IMR-90 (cell line): ENCODE data around the gene GRM5. TPM values are rescaled to one million over a fixed set of nuclear protein-coding genes. Genes with fewer than 3 reads are reported as not detected.

Source experiments
- ATAC-seq: fragments of 200-7000 bp; cut with Tn5 transposase; 2 replicates; pipeline ENCODE4 v1.9.1; 2020; ENCODE audit warnings: low read depth, mild to moderate bottlenecking, moderate library complexity
- BruUV-seq: library from RNA; stranded (reverse); fragments of 400-500 nt; replicated peaks from 2 replicates; lab custom pipeline; 2021; lab: Mats Ljungman, UMichigan
- CTCF ChIA-PET: fragments of 300-600 bp; formaldehyde crosslinking; extraction: SDS; loops from one replicate; lab custom pipeline; 2021; ENCODE audit warnings: antibody characterized with exemption; lab: Yijun Ruan, JAX
- POLR2A ChIA-PET: fragments of 300-600 bp; sonication (Branson Sonifier 250); formaldehyde crosslinking; loops from one replicate; lab custom pipeline; 2022; ENCODE audit warnings: antibody characterized with exemption; ENCODE audit not compliant: unreplicated experiment; lab: Charles Lee
- DNase-seq: peaks from one replicate; pipeline ENCODE4 v3.0.0; 2013
- H2AFZ ChIP-seq: replicated peaks from 2 replicates; pipeline ENCODE3; 2013; ENCODE audit warnings: low read length, mild to moderate bottlenecking; ENCODE audit not compliant: poor library complexity
- H2AK5ac ChIP-seq: 2 replicates; pipeline ENCODE4 v1.6.1; 2013; ENCODE audit warnings: low read depth, low read length, inconsistent platforms
- H2AK9ac ChIP-seq: replicated peaks from 2 replicates; pipeline ENCODE3; 2013; ENCODE audit warnings: mild to moderate bottlenecking, low read depth, low read length, moderate library complexity; ENCODE audit not compliant: poor library complexity
- H2BK120ac ChIP-seq: 2 replicates; pipeline ENCODE4 v1.6.1; 2013; ENCODE audit warnings: low read depth, low read length, inconsistent platforms
- H2BK15ac ChIP-seq: 3 replicates; pipeline ENCODE4 v1.6.1; 2013; ENCODE audit warnings: low read depth, low read length, inconsistent platforms
- H2BK20ac ChIP-seq: 2 replicates; pipeline ENCODE4 v1.6.1; 2013; ENCODE audit warnings: low read depth, mild to moderate bottlenecking, inconsistent platforms, low read length, moderate library complexity
- H2BK5ac ChIP-seq: 2 replicates; pipeline ENCODE4 v1.6.1; 2013; ENCODE audit warnings: mild to moderate bottlenecking, low read depth, low read length, inconsistent platforms; ENCODE audit not compliant: poor library complexity, severe bottlenecking
- H3K14ac ChIP-seq: replicated peaks from 2 replicates; pipeline ENCODE4 v1.6.1; 2013; ENCODE audit warnings: low read depth, low read length, inconsistent platforms
- H3K18ac ChIP-seq: 2 replicates; pipeline ENCODE4 v1.6.1; 2013; ENCODE audit warnings: low read depth, low read length, control low read depth
- H3K23ac ChIP-seq: 2 replicates; pipeline ENCODE4 v1.6.1; 2013; ENCODE audit warnings: low read depth, low read length, inconsistent platforms
- H3K27ac ChIP-seq: 2 replicates; pipeline ENCODE4 v1.5.1; 2013; ENCODE audit warnings: mild to moderate bottlenecking, control low read depth, low read length; ENCODE audit not compliant: insufficient read depth
- H3K27me3 ChIP-seq: 2 replicates; pipeline ENCODE4 v1.6.1; 2013; ENCODE audit warnings: low read length; ENCODE audit not compliant: control insufficient read depth, insufficient read depth
- H3K36me3 ChIP-seq: 2 replicates; pipeline ENCODE4 v1.6.1; 2013; ENCODE audit warnings: low read length, mixed read lengths; ENCODE audit not compliant: control insufficient read depth, insufficient read depth
- H3K4ac ChIP-seq: 2 replicates; pipeline ENCODE4 v1.6.1; 2013; ENCODE audit warnings: low read depth, low read length, inconsistent platforms
- H3K4me1 ChIP-seq: 2 replicates; pipeline ENCODE4 v1.6.1; 2013; ENCODE audit warnings: low read length, mixed read lengths; ENCODE audit not compliant: control insufficient read depth, insufficient read depth
- H3K4me2 ChIP-seq: 2 replicates; pipeline ENCODE4 v1.6.1; 2013; ENCODE audit warnings: low read depth, mild to moderate bottlenecking, control low read depth, low read length, moderate library complexity
- H3K4me3 ChIP-seq: 2 replicates; pipeline ENCODE4 v1.5.1; 2013; ENCODE audit warnings: low read depth, mild to moderate bottlenecking, control low read depth, low read length, moderate library complexity; ENCODE audit not compliant: insufficient read depth
- H3K56ac ChIP-seq: 2 replicates; pipeline ENCODE4 v1.6.1; 2013; ENCODE audit warnings: low read length, inconsistent platforms; ENCODE audit not compliant: insufficient read depth; ENCODE audit errors: extremely low read depth
- H3K79me1 ChIP-seq, 2 experiments: 2 replicates each; pipeline ENCODE4 v1.6.1; 2013; ENCODE audit warnings: low read length in 2 of 2, inconsistent platforms in 1 of 2, low read depth in 1 of 2
- H3K9ac ChIP-seq: 2 replicates; pipeline ENCODE4 v1.6.1; 2013; ENCODE audit warnings: low read depth, low read length, control low read depth
- H3K9me1 ChIP-seq: 2 replicates; pipeline ENCODE4 v1.6.1; 2013; ENCODE audit warnings: low read length, inconsistent platforms; ENCODE audit not compliant: insufficient read depth
- H3K9me3 ChIP-seq: 2 replicates; pipeline ENCODE4 v1.6.1; 2013; ENCODE audit warnings: low read length; ENCODE audit not compliant: control insufficient read depth, insufficient read depth
- H4K20me1 ChIP-seq: 2 replicates; pipeline ENCODE4 v1.6.1; 2013; ENCODE audit warnings: low read length, inconsistent platforms; ENCODE audit not compliant: insufficient read depth
- H4K5ac ChIP-seq: 2 replicates; pipeline ENCODE4 v1.6.1; 2013; ENCODE audit warnings: mild to moderate bottlenecking, low read depth, low read length, control low read depth
- H4K8ac ChIP-seq, 2 experiments: 2 replicates each; pipeline ENCODE4 v1.6.1; 2013; ENCODE audit warnings: low read depth in 2 of 2, low read length in 2 of 2, control low read depth in 1 of 2, inconsistent platforms in 1 of 2
- H4K91ac ChIP-seq: 2 replicates; pipeline ENCODE4 v1.6.1; 2013; ENCODE audit warnings: low read depth, low read length, inconsistent platforms; ENCODE audit not compliant: insufficient read depth
- CHD1 ChIP-seq: IDR thresholded peaks from 2 replicates; pipeline ENCODE4 v1.6.1; 2012; ENCODE audit warnings: low read depth, low read length, improper control_type of control experiment
- FOS ChIP-seq: fragments of 150-350 bp; IDR thresholded peaks from 2 replicates; pipeline ENCODE4 v1.6.1; 2016; ENCODE audit warnings: low read depth, low read length
- MXI1 ChIP-seq: IDR thresholded peaks from 2 replicates; pipeline ENCODE4 v1.6.1; 2012; ENCODE audit warnings: low read depth, mild to moderate bottlenecking, low read length, moderate library complexity, borderline replicate concordance
- POLR2A ChIP-seq: IDR thresholded peaks from 2 replicates; pipeline ENCODE4 v1.6.1; 2012; ENCODE audit warnings: mild to moderate bottlenecking, low read depth, low read length
- WGBS, 2 experiments: methylation state at CpG; one replicate each; pipeline versions ENCODE4 v1.1.5 to v1.1.7; 2013; ENCODE audit warnings: missing lambda C conversion rate in 2 of 2; ENCODE audit not compliant: insufficient read length in 1 of 2; ENCODE audit errors: extremely low coverage in 2 of 2; 5-methylcytosine and 5-hydroxymethylcytosine counted together
- dilution Hi-C: fragments of 300-500 bp; cut with HindIII; formaldehyde crosslinking; loops from one replicate; pipeline ENCODE4 v1.14.3; 2018; ENCODE audit warnings: low sequenced_read_pairs; ENCODE audit not compliant: unreplicated experiment
- in situ Hi-C: fragments of 300-500 bp; cut with MboI; formaldehyde crosslinking; loops from 3 replicates; pipeline ENCODE4 v1.14.3; 2019; ENCODE audit warnings: low sequenced_read_pairs, inconsistent platforms, mixed read lengths
- intact Hi-C: fragments of 100-400 bp; cut with micrococcal nuclease; formaldehyde crosslinking; loops from 2 replicates; pipeline ENCODE4 v1.10.0; 2022
- polyA plus RNA-seq, 3 experiments: library from polyadenylated mRNA; depleted of rRNA; stranded (reverse); fragments of >200 nt; gene quantifications; 2 replicates each; pipeline ENCODE4 v1.2.3, GENCODE V29; 2012; ENCODE audit warnings: low replicate concordance in 1 of 3
- total RNA-seq: library from RNA; depleted of rRNA; stranded (reverse); fragments of >200 nt; gene quantifications from 2 replicates; pipeline ENCODE4 v1.2.3, GENCODE V29; 2012
- TF ChIP-seq, protein P1 (sequence below): fragments of 150-350 bp; IDR thresholded peaks from 2 replicates; pipeline ENCODE4 v1.6.1; 2016; ENCODE audit warnings: low read depth, mild to moderate bottlenecking, low read length, moderate library complexity, borderline replicate concordance
- TF ChIP-seq, protein P2 (sequence below): fragments of 150-350 bp; IDR thresholded peaks from 2 replicates; pipeline ENCODE4 v1.6.1; 2017; ENCODE audit warnings: mild to moderate bottlenecking, antibody characterized with exemption, low read length, low read depth
- TF ChIP-seq, protein P3 (sequence below): conservative IDR thresholded peaks from 2 replicates; pipeline ENCODE4 v1.5.1; 2012; ENCODE audit warnings: mild to moderate bottlenecking, low read depth, low read length, improper control_type of control experiment

GRM5 gene
- total and polyA plus RNA-seq, 2 of the 4 experiments (the other 2 are of a cell fraction), result under 0.01 TPM

DNA sequence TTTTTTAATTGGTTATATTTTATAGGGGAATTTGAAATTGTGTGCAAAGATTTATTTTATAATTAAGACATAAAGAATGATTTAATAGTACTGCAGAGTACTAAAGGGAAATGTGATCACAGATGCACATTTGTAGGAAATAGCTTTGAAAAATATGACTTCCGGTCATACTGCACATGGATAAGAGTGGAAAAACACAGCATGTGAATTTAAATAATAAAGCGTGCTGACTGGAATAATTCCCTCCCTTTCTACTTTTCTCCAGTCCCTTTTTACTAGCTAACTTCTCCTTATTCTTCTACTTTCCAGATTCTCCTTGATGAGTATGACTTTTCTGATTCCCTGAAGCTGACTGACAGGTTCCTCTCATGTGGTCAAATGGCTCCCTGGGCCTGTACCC is 489.9 kb downstream of the GRM5 start:
- Histone ChIP-seq H2BK20ac (no peak overlapping the region), H3K9me3 (no peaks in the 10 kb centered on the region), H2AK9ac (no peak overlapping the region), H3K4ac (no peak overlapping the region), H3K36me3 (no peaks in the 10 kb centered on the region), H3K18ac (no peak overlapping the region), H2BK15ac (no peak overlapping the region), H3K27me3 (no peaks in the 10 kb centered on the region; the same call in 1 of the 2 replicates), H3K23ac (no peak overlapping the region), H2BK5ac (no peak overlapping the region), H3K4me2 (no peak overlapping the region), H2BK120ac (no peak overlapping the region), H3K14ac (no peak overlapping the region), H3K9ac (no peak overlapping the region), H3K27ac (no peak overlapping the region), H3K56ac (no peak overlapping the region), H2AK5ac (no peak overlapping the region), H4K5ac (no peak overlapping the region), H4K20me1 (no peaks in the 10 kb centered on the region), H3K79me1 (no peaks in the 10 kb centered on the region), H3K4me1 (no peaks in the 10 kb centered on the region), H3K4me3 (no peak overlapping the region), H4K91ac (no peak overlapping the region), H3K9me1 (no peaks in the 10 kb centered on the region), H2AFZ (no peak overlapping the region), H4K8ac (no peak overlapping the region)
- no peak for TF ChIP-seq POLR2A
- no peak for TF ChIP-seq CHD1
- TF ChIP-seq MXI1, result no peak
- TF ChIP-seq, protein P1, sequence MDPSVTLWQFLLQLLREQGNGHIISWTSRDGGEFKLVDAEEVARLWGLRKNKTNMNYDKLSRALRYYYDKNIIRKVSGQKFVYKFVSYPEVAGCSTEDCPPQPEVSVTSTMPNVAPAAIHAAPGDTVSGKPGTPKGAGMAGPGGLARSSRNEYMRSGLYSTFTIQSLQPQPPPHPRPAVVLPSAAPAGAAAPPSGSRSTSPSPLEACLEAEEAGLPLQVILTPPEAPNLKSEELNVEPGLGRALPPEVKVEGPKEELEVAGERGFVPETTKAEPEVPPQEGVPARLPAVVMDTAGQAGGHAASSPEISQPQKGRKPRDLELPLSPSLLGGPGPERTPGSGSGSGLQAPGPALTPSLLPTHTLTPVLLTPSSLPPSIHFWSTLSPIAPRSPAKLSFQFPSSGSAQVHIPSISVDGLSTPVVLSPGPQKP, result no peak
- TF ChIP-seq, protein P2, sequence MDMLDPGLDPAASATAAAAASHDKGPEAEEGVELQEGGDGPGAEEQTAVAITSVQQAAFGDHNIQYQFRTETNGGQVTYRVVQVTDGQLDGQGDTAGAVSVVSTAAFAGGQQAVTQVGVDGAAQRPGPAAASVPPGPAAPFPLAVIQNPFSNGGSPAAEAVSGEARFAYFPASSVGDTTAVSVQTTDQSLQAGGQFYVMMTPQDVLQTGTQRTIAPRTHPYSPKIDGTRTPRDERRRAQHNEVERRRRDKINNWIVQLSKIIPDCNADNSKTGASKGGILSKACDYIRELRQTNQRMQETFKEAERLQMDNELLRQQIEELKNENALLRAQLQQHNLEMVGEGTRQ, result no peak
- TF ChIP-seq FOS, result no peak
- TF ChIP-seq, protein P3, sequence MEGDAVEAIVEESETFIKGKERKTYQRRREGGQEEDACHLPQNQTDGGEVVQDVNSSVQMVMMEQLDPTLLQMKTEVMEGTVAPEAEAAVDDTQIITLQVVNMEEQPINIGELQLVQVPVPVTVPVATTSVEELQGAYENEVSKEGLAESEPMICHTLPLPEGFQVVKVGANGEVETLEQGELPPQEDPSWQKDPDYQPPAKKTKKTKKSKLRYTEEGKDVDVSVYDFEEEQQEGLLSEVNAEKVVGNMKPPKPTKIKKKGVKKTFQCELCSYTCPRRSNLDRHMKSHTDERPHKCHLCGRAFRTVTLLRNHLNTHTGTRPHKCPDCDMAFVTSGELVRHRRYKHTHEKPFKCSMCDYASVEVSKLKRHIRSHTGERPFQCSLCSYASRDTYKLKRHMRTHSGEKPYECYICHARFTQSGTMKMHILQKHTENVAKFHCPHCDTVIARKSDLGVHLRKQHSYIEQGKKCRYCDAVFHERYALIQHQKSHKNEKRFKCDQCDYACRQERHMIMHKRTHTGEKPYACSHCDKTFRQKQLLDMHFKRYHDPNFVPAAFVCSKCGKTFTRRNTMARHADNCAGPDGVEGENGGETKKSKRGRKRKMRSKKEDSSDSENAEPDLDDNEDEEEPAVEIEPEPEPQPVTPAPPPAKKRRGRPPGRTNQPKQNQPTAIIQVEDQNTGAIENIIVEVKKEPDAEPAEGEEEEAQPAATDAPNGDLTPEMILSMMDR, result no peak
- dilution Hi-C loops, result no loop called here
- no peak for ATAC-seq
- POLR2A ChIA-PET, result no interaction called here
- no TSS peak for BruUV-seq
- CTCF ChIA-PET, result interaction anchor here (0.9 kb wide), 1 partner anchor 27 kb away, joined by 3 read pairs; no protein-coding TSS in a partner anchor
- in situ Hi-C loops, result no loop called here
- no CpG with 5 or more reads among the region's 2 CpGs for WGBS, 2 experiments
- intact Hi-C loops, result no loop called here
- no peak for DNase-seq
